SK-N-SH (cell line): ENCODE results near the gene PLEKHM1. TPM values are rescaled to one million over a fixed set of nuclear protein-coding genes. Genes with fewer than 3 reads are reported as not detected.
"Not testable (repeated sequence)": the region's sequence is repeated elsewhere in the genome, so short reads cannot be mapped to it uniquely, and the experiment has no call there.

Experiments used
- CTCF ChIA-PET: fragments of 300-600, 350-600 bp; formaldehyde crosslinking; extraction: SDS; loops from one replicate; lab custom pipeline; 2021; lab: Yijun Ruan, JAX
- POLR2A ChIA-PET: fragments of 350-600 bp; sonication (Branson Sonifier 250); formaldehyde crosslinking; extraction: SDS; loops from one replicate; lab custom pipeline; 2020; ENCODE audit warnings: antibody characterized with exemption, inconsistent platforms; lab: Yijun Ruan, JAX
- DNase-seq: peaks from one replicate; pipeline ENCODE4 v3.0.0; 2012
- H2AFZ ChIP-seq: fragments of 200-600 bp; sonication (generic); 2 replicates; pipeline ENCODE4 v1.8.1; 2016; ENCODE audit warnings: antibody characterized with exemption, mild to moderate bottlenecking, low read depth
- H3F3A ChIP-seq: fragments of 200-600 bp; sonication (generic); replicated peaks from 2 replicates; pipeline ENCODE3; 2016; ENCODE audit warnings: antibody characterized with exemption, mild to moderate bottlenecking; ENCODE audit not compliant: insufficient read depth
- H3K27ac ChIP-seq, 2 experiments: fragments of 200-500 bp in 1 of 2; fragments of 200-600 bp in 1 of 2; sonication (Bioruptor generic) in 1 of 2; sonication (generic), shearing (Covaris generic) in 1 of 2; 2 replicates each; pipeline versions ENCODE4 v1.5.1 to v1.6.1; 2014 to 2016; ENCODE audit warnings: low read depth in 2 of 2, inconsistent platforms in 1 of 2, low read length in 1 of 2, mild to moderate bottlenecking in 1 of 2, mixed read lengths in 1 of 2
- H3K27me3 ChIP-seq: fragments of 200-600 bp; sonication (generic), shearing (Covaris generic); 2 replicates; pipeline ENCODE4 v1.6.1; 2016; ENCODE audit warnings: mixed run types; ENCODE audit not compliant: insufficient read depth
- H3K36me3 ChIP-seq, 2 experiments: fragments of 200-500 bp in 1 of 2; fragments of 200-600 bp in 1 of 2; sonication (Bioruptor generic) in 1 of 2; sonication (generic) in 1 of 2; replicated peaks in 1 of 2; 2 replicates each; pipeline versions ENCODE3 to v1.5.1; 2014 to 2016; ENCODE audit warnings: low read length in 1 of 2, mild to moderate bottlenecking in 1 of 2; ENCODE audit not compliant: insufficient read depth in 2 of 2, control insufficient read depth in 1 of 2
- H3K4me1 ChIP-seq, 2 experiments: fragments of 200-500 bp in 1 of 2; fragments of 200-600 bp in 1 of 2; sonication (Bioruptor generic) in 1 of 2; sonication (generic), shearing (Covaris generic) in 1 of 2; 2 replicates each; pipeline versions ENCODE4 v1.5.1 to v1.6.1; 2014 to 2016; ENCODE audit warnings: low read depth in 1 of 2, low read length in 1 of 2, mixed run types in 1 of 2; ENCODE audit not compliant: insufficient read depth in 2 of 2, control insufficient read depth in 1 of 2
- H3K4me2 ChIP-seq: fragments of 200-600 bp; sonication (generic), shearing (Covaris generic); 2 replicates; pipeline ENCODE4 v1.6.1; 2017; ENCODE audit warnings: mixed run types
- H3K4me3 ChIP-seq, 2 experiments: fragments of 200-500 bp in 1 of 2; fragments of 200-600 bp in 1 of 2; sonication (Bioruptor generic) in 1 of 2; sonication (generic), shearing (Covaris generic) in 1 of 2; 2 replicates each; pipeline versions ENCODE4 v1.5.1 to v1.8.1; 2014 to 2016; ENCODE audit warnings: low read depth in 2 of 2, inconsistent platforms in 1 of 2, low read length in 1 of 2, mild to moderate bottlenecking in 1 of 2, mixed read lengths in 1 of 2, moderate library complexity in 1 of 2
- H3K79me2 ChIP-seq: fragments of 200-600 bp; sonication (generic); 2 replicates; pipeline ENCODE4 v1.8.1; 2017; ENCODE audit warnings: mild to moderate bottlenecking; ENCODE audit not compliant: insufficient read depth
- H3K9ac ChIP-seq: fragments of 200-600 bp; sonication (generic); 2 replicates; pipeline ENCODE4 v1.6.1; 2017; ENCODE audit warnings: mixed run types
- H3K9me2 ChIP-seq: fragments of 200-600 bp; sonication (generic); 2 replicates; pipeline ENCODE4 v1.6.1; 2017; ENCODE audit warnings: mixed run types
- H3K9me3 ChIP-seq: fragments of 200-600 bp; sonication (generic); 2 replicates; pipeline ENCODE4 v1.6.1; 2017; ENCODE audit warnings: mixed run types, mild to moderate bottlenecking, moderate library complexity
- H4K20me1 ChIP-seq: fragments of 200-600 bp; sonication (generic); 2 replicates; pipeline ENCODE4 v1.6.1; 2017; ENCODE audit warnings: mild to moderate bottlenecking, mixed run types; ENCODE audit not compliant: insufficient read depth
- CHD2 ChIP-seq: fragments of 150-350 bp; IDR thresholded peaks from 2 replicates; pipeline ENCODE4 v1.6.1; 2018; ENCODE audit warnings: low read length; ENCODE audit not compliant: partially characterized antibody
- EP300 ChIP-seq, 2 experiments: IDR thresholded peaks; 2 replicates each; pipeline versions ENCODE4 v1.4.0 to v1.6.1; 2012; ENCODE audit warnings: borderline replicate concordance in 1 of 2, low read depth in 1 of 2, low read length in 1 of 2
- FOSL2 ChIP-seq: IDR thresholded peaks from 2 replicates; pipeline ENCODE4 v1.4.0; 2012; ENCODE audit warnings: low read depth, mild to moderate bottlenecking, moderate library complexity, borderline replicate concordance
- GABPA ChIP-seq: IDR thresholded peaks from 2 replicates; pipeline ENCODE4 v1.4.0; 2012; ENCODE audit warnings: low read depth, mild to moderate bottlenecking
- MXI1 ChIP-seq: IDR thresholded peaks from 2 replicates; pipeline ENCODE4 v1.6.1; 2012; ENCODE audit warnings: mild to moderate bottlenecking, low read depth, low read length, improper control_type of control experiment
- RXRA ChIP-seq: IDR thresholded peaks from 2 replicates; pipeline ENCODE4 v1.4.0; 2012; ENCODE audit warnings: low read depth, mild to moderate bottlenecking, borderline replicate concordance
- TAF1 ChIP-seq: IDR thresholded peaks from 2 replicates; pipeline ENCODE4 v1.6.1; 2012; ENCODE audit warnings: low read depth, mild to moderate bottlenecking, low read length, moderate library complexity, borderline replicate concordance
- TEAD4 ChIP-seq: IDR thresholded peaks from 2 replicates; pipeline ENCODE4 v1.4.0; 2012; ENCODE audit warnings: mild to moderate bottlenecking, borderline replicate concordance; ENCODE audit not compliant: insufficient read depth
- WGBS: methylation state at CpG from one replicate; pipeline ENCODE4 v1.1.6; 2017; ENCODE audit warnings: low lambda C conversion rate; 5-methylcytosine and 5-hydroxymethylcytosine counted together
- polyA plus RNA-seq, 3 experiments: library from polyadenylated mRNA; depleted of rRNA; stranded (reverse); fragments of >200 nt; gene quantifications; 2 replicates each; pipeline ENCODE4 v1.2.3, GENCODE V29; 2012
- TF ChIP-seq, protein P1 (sequence below): IDR thresholded peaks from 2 replicates; pipeline ENCODE4 v1.4.0; 2012; ENCODE audit warnings: low read depth
- TF ChIP-seq, protein P2 (sequence below): fragments of 150-350 bp; IDR thresholded peaks from 2 replicates; pipeline ENCODE4 v1.6.1; 2016; ENCODE audit warnings: mild to moderate bottlenecking, low read depth, low read length

Gene PLEKHM1
- polyA plus RNA-seq, 1 of the 3 experiments (the other 2 are of a cell fraction): 12.3 TPM

DNA sequence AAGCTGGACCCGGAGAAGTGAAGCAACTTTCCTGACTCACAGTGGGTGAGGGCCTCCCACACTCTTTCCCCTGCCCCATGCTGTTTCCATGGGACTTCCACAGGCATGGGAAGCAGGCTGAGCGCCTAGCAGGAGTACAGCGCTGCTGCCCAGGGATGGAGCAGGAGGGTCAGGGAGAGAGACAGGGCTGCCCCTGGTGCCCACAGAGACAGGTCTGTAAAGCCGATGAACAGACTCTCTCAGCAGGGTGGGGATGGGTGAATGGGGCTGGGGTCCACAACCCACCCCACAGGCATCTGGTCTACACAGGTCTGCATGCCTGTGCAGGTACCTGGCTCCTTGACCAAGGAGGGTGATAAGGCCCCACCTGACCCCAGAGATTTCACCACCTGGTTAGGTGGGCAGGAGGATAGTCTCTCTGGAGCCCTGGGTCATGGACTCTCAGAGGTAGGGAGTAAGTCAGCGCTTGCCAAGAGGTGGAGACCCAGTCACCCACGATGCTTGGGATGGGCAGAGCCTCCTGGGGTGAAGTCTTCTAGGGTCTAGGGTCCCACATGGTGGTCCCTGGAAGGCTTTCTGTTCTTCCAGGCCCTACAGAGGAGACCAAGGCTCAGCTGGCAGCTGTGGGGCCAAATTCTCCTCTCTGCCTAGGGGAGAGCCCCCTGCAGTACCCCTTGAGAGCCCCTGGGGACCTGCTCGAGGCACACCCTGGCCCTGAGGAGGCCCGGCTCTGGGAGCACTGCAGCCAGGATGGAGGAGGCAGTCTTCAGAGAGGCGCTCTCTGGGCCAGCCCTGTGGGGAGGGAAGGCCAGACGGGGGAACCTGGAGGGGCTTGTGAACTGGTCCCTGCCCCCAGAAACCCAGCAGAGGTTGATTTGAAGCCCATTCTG, 46.9 kb downstream of the PLEKHM1 start:
- H3K36me3 ChIP-seq, H3K79me2 ChIP-seq, H3K27me3 ChIP-seq, H4K20me1 ChIP-seq, H3F3A ChIP-seq, H3K4me3 ChIP-seq, DNase-seq, POLR2A ChIA-PET, H3K9ac ChIP-seq, H2AFZ ChIP-seq, H3K27ac ChIP-seq, H3K4me2 ChIP-seq, CTCF ChIA-PET, H3K9me2 ChIP-seq, H3K9me3 ChIP-seq: not testable (repeated sequence)
- 100% methylated on average over 1 of the region's 10 CpGs for WGBS
- peaks cover 0 to 31% of the 10 kb centered on the region in 2 experiments; a peak in 1 of 4 replicates for H3K4me1 ChIP-seq

DNA sequence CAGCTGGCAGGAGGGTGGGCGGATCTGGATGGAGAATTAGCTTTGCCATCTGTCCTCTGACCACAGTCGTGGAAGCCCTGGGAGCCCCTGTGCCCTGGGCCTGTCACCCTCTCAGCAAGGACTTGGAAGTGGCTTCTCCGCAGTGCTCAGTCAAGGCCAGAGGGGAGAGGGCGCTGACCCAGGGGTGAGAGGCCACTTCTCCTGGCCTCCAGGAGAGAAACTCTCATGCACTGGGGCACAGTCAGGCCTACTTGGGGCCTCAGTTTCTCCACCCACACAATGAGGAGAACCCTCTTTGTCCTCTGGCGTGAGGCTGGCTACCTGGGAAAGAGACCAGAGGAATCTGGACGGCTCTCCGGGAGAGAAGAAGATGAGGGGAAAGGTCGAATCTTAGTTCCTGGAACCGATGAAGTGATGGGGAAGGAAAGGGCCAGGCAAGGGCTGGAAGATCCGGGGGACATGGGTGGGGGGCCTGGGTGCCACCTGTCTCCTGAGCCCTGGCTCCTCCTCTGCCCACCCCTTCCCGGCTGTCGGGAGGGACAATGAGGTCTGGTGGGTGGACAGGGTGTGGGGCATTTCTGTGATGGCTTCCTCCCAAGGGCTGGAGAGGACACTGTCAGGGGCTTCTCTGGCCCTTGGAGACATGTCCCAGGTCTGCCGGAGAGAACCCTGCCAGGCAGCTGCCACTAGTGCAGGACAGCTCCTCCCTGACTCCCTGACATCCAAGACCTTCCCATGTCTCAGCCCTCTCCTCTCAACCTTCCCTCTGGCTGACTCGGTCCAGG, 48.8 kb downstream of the PLEKHM1 start:
- Histone ChIP-seq H3K9me3 (no peaks in the 10 kb centered on the region), H3F3A (no peaks in the 10 kb centered on the region), H3K4me1 (peaks cover 0 to 44% of the 10 kb centered on the region in 2 experiments; a peak in 1 of 4 replicates), H3K27me3 (no peaks in the 10 kb centered on the region), H3K27ac (no peak overlapping the region), H3K36me3 (peaks cover 4 to 7% of the 10 kb centered on the region in 2 experiments), H4K20me1 (no peaks in the 10 kb centered on the region), H3K4me3 (no peak overlapping the region), H3K9ac (no peak overlapping the region), H3K4me2 (no peak overlapping the region), H2AFZ (no peak overlapping the region), H3K9me2 (no peaks in the 10 kb centered on the region), H3K79me2 (no peaks in the 10 kb centered on the region)
- TF ChIP-seq RXRA: no peak
- TF ChIP-seq, protein P1, sequence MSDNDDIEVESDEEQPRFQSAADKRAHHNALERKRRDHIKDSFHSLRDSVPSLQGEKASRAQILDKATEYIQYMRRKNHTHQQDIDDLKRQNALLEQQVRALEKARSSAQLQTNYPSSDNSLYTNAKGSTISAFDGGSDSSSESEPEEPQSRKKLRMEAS: no peak
- no peak for TF ChIP-seq MXI1
- no peak for TF ChIP-seq GABPA
- TF ChIP-seq, protein P2, sequence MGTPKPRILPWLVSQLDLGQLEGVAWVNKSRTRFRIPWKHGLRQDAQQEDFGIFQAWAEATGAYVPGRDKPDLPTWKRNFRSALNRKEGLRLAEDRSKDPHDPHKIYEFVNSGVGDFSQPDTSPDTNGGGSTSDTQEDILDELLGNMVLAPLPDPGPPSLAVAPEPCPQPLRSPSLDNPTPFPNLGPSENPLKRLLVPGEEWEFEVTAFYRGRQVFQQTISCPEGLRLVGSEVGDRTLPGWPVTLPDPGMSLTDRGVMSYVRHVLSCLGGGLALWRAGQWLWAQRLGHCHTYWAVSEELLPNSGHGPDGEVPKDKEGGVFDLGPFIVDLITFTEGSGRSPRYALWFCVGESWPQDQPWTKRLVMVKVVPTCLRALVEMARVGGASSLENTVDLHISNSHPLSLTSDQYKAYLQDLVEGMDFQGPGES: no peak
- no peak for TF ChIP-seq FOSL2
- no peak for TF ChIP-seq CHD2
- no peak for TF ChIP-seq TAF1
- TF ChIP-seq TEAD4: no peak
- TF ChIP-seq EP300 (IDR thresholded peaks at IDR 0.05; ENCODE audit: borderline replicate concordance in 1 of 2, low read depth in 1 of 2, low read length in 1 of 2): no peak
- WGBS: 87% methylated on average over 10 of the region's 14 CpGs
- CTCF ChIA-PET: no interaction called here
- POLR2A ChIA-PET: no interaction called here
- peak; percentile 16 for DNase-seq

DNA sequence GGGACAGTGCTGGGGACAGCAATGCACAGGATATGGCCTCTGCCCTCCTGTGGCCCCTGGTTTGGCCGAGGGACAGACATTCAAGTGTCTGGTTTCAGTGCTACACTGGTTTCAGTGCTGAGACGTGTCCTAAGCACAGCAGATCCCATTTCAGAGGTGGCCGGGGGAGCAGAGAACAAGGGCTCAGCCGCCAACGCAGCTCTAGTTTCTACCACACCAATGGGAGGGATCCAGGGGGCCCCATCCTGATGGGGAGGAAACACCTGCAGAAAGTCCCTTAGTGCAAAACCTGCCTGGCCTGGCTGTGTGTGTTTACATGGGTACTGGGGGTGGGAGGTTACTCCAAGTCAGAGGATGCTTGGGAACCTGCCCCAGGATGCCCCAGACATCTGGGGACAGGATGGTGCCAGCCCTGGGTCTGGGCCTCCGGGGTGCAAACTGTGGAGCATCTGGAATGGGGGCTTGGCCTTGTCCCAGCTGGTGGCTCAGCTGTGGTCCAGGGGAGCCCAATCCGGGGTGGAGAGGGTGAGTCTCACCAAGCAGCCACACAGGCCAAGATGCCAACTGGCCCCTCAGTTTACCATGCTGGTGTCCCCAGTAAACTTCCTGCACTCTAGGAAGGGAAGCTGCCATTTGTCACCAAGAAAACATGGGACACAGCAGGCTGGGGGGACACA, 49.5 kb downstream of the PLEKHM1 start:
- POLR2A ChIA-PET: not testable (repeated sequence)

More for the DNA sequence above, 49.5 kb downstream of the PLEKHM1 start:
- peaks cover 0 to 52% of the 10 kb centered on the region in 2 experiments; a peak in 1 of 4 replicates for H3K4me1 ChIP-seq
- not testable (repeated sequence) for H3K9ac ChIP-seq, H3K36me3 ChIP-seq, H3K79me2 ChIP-seq, H3F3A ChIP-seq, H3K4me2 ChIP-seq, H3K9me2 ChIP-seq, H2AFZ ChIP-seq, H3K27me3 ChIP-seq, H4K20me1 ChIP-seq, H3K4me3 ChIP-seq, H3K9me3 ChIP-seq, H3K27ac ChIP-seq
- WGBS: 100% methylated on average over 2 of the region's 7 CpGs
- CTCF ChIA-PET: interaction anchor here (1.0 kb wide), 2 partner anchors 12 to 152 kb away, joined by 3 to 4 read pairs; no protein-coding TSS in a partner anchor
- DNase-seq: peak; percentile 18
